Ascending aorta (tissue), 2 donors: ENCODE measurements around the gene RAB3IP. TPM values are rescaled to one million over a fixed set of nuclear protein-coding genes. Genes with fewer than 3 reads are reported as not detected.

ENCODE experiments used
- DNase-seq, 2 donors: peaks; one replicate each; pipeline ENCODE4 v3.0.0-alpha.2; 2019; ENCODE audit warnings: low spot score in 2 of 2
- H3K27ac ChIP-seq, 2 donors: fragments of 200-600 bp; sonication (generic); one replicate each; pipeline ENCODE4 v1.5.1; 2016 to 2017; ENCODE audit warnings: mild to moderate bottlenecking in 1 of 2
- H3K27me3 ChIP-seq: fragments of 200-600 bp; sonication (generic); one replicate; pipeline ENCODE4 v1.5.1; 2017
- H3K36me3 ChIP-seq, 2 donors: fragments of 200-600 bp; sonication (generic); one replicate each; pipeline ENCODE4 v1.5.1; 2016
- H3K4me1 ChIP-seq, 2 donors: fragments of 200-600 bp; sonication (generic); one replicate each; pipeline ENCODE4 v1.5.1; 2016 to 2017; ENCODE audit warnings: mild to moderate bottlenecking in 1 of 2
- H3K4me3 ChIP-seq, 2 donors: fragments of 200-600 bp; sonication (generic); one replicate each; pipeline ENCODE4 v1.5.1; 2016 to 2017; ENCODE audit warnings: mild to moderate bottlenecking in 1 of 2
- H3K9me3 ChIP-seq, 2 donors: fragments of 200-600 bp; sonication (generic); one replicate each; pipeline ENCODE4 v1.5.1; 2016
- CTCF ChIP-seq, 3 experiments: fragments of 200-600 bp in 2 of 3; fragments of 450-650 bp in 1 of 3; sonication (generic) in 2 of 3; IDR thresholded peaks; one replicate each; pipeline ENCODE4 v1.5.1; 2016 to 2019; ENCODE audit warnings: antibody characterized with exemption in 3 of 3, mild to moderate bottlenecking in 1 of 3, moderate library complexity in 1 of 3
- intact Hi-C: fragments of 100-400 bp; cut with DNase I; formaldehyde crosslinking; loops from one replicate; pipeline ENCODE4 v1.15.1; 2023
- total RNA-seq: library from RNA; depleted of rRNA; stranded (reverse); fragments of >200 nt; gene quantifications from one replicate; pipeline ENCODE4 v1.1.0, GENCODE V29; 2016

Gene RAB3IP
- total RNA-seq, 1 donor from 2014 or later = 17.2 TPM

- DNase-seq = no peak
- no peak for TF ChIP-seq CTCF (IDR thresholded peaks at IDR 0.05)
- Histone ChIP-seq H3K27me3 (no peaks in the 10 kb centered on the region), H3K27ac (no peak overlapping the region), H3K9me3 (no peaks in the 10 kb centered on the region), H3K4me1 (no peaks in the 10 kb centered on the region), H3K36me3 (no peaks in the 10 kb centered on the region), H3K4me3 (no peak overlapping the region)
- intact Hi-C loops = no loop called here
Observed at GRCh38 chr12:69836015-69836414, 97.4 kb downstream of the RAB3IP start.

GRCh38 chr12:69837191-69837590 is 98.5 kb downstream of the RAB3IP start:
- Histone ChIP-seq H3K4me3 (no peak overlapping the region), H3K9me3 (no peaks in the 10 kb centered on the region), H3K36me3 (no peaks in the 10 kb centered on the region), H3K27me3 (no peaks in the 10 kb centered on the region), H3K4me1 (no peaks in the 10 kb centered on the region), H3K27ac (no peak overlapping the region)
- intact Hi-C loops = no loop called here
- DNase-seq = no peak
- TF ChIP-seq CTCF (IDR thresholded peaks at IDR 0.05) = no peak

- H3K4me1 ChIP-seq = no peaks in the 10 kb centered on the region
- DNase-seq = no peak
- H3K9me3 ChIP-seq = no peaks in the 10 kb centered on the region
- intact Hi-C loops = no loop called here
- H3K4me3 ChIP-seq = no peak overlapping the region
- no peak overlapping the region for H3K27ac ChIP-seq
- H3K27me3 ChIP-seq = no peaks in the 10 kb centered on the region
- TF ChIP-seq CTCF (IDR thresholded peaks at IDR 0.05) = no peak
- H3K36me3 ChIP-seq = no peaks in the 10 kb centered on the region
Observed at GRCh38 chr12:69837657-69838415, 99.2 kb downstream of the RAB3IP start.

GRCh38 chr12:69840727-69841126 is 102.1 kb downstream of the RAB3IP start:
- Histone ChIP-seq H3K4me1 (no peaks in the 10 kb centered on the region), H3K27ac (no peak overlapping the region), H3K27me3 (no peaks in the 10 kb centered on the region), H3K4me3 (no peak overlapping the region), H3K9me3 (no peaks in the 10 kb centered on the region), H3K36me3 (no peaks in the 10 kb centered on the region)
- DNase-seq = no peak
- TF ChIP-seq CTCF (IDR thresholded peaks at IDR 0.05) = no peak
- intact Hi-C loops = no loop called here

- Histone ChIP-seq H3K36me3 (no peaks in the 10 kb centered on the region), H3K27me3 (no peaks in the 10 kb centered on the region), H3K9me3 (no peaks in the 10 kb centered on the region), H3K4me3 (no peak overlapping the region), H3K27ac (no peak overlapping the region), H3K4me1 (no peaks in the 10 kb centered on the region)
- no peak for TF ChIP-seq CTCF (IDR thresholded peaks at IDR 0.05)
- no peak for DNase-seq
- intact Hi-C loops = no loop called here
Observed at GRCh38 chr12:69843608-69844007, 104.9 kb downstream of the RAB3IP start.
